SH-SY5Y (cell line): Measurements from ENCODE around the gene TRANK1.

Experiments used
- GATA2 ChIP-seq: IDR thresholded peaks from 2 replicates; pipeline ENCODE4 v1.6.1; 2011; ENCODE audit warnings: mild to moderate bottlenecking, low read depth, low read length
- GATA3 ChIP-seq: IDR thresholded peaks from 2 replicates; pipeline ENCODE4 v1.6.1; 2011; ENCODE audit warnings: low read depth, mild to moderate bottlenecking, low read length, moderate library complexity

DNA sequence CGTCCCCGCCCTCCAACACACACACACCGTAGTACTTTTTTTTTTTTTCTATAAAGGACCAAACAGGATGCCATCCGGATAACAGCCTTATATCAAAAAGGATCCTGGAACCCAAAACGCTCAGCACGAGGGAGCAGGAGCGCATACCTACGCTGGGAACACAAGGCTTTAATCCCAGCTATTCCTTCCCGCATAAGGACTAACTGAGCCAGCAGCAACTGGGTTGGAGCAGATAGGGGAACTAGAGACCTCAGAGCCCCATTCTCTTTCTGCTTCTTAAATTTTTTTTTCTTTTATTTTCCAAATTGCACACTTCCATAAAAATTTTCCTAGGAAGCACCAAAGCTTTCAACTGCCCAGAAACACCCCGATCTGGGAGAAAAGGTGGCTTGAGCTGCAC, 1.3 kb downstream of the TRANK1 start:
- TF ChIP-seq GATA3 (no peak), GATA2 (no peak)
